PC-3 (cell line): ENCODE measurements around the gene USP21. TPM values are rescaled to one million over a fixed set of nuclear protein-coding genes. Genes with fewer than 3 reads are reported as not detected.
A peak's percentile ranks its signal among the peaks of the same experiment; 100 is the strongest.

Source experiments
- ATAC-seq: fragments of 200-7000 bp; cut with Tn5 transposase; 2 replicates; pipeline ENCODE4 v1.9.1; 2020; ENCODE audit warnings: mild to moderate bottlenecking, moderate library complexity
- BruUV-seq: library from RNA; stranded (reverse); fragments of 400-500 nt; replicated peaks from 2 replicates; lab custom pipeline; 2021; lab: Mats Ljungman, UMichigan
- CTCF ChIA-PET: fragments of 300-600 bp; sonication (Branson Sonifier 250); formaldehyde crosslinking; loops from one replicate; lab custom pipeline; 2022; ENCODE audit warnings: antibody characterized with exemption; lab: Charles Lee
- POLR2A ChIA-PET: fragments of 300-600 bp; sonication (Branson Sonifier 250); formaldehyde crosslinking; loops from one replicate; lab custom pipeline; 2022; ENCODE audit warnings: antibody characterized with exemption; ENCODE audit not compliant: unreplicated experiment; lab: Charles Lee
- DNase-seq: peaks from one replicate; pipeline ENCODE4 v3.0.0-alpha.2; 2015
- H2AFZ ChIP-seq: fragments of 300-600 bp; sonication (generic); 2 replicates; pipeline ENCODE4 v1.6.0; 2016; ENCODE audit warnings: antibody characterized with exemption, low read length
- H3F3A ChIP-seq: fragments of 300-600 bp; sonication (generic); one replicate; pipeline ENCODE4 v1.6.0; 2017; ENCODE audit warnings: antibody characterized with exemption, low read length, control low read depth, mild to moderate bottlenecking; ENCODE audit not compliant: unreplicated experiment
- H3K27ac ChIP-seq: fragments of 300-600 bp; sonication (generic); 2 replicates; pipeline ENCODE4 v1.5.1; 2016; ENCODE audit warnings: mild to moderate bottlenecking, low read length
- H3K27me3 ChIP-seq: fragments of 300-600 bp; sonication (generic); 2 replicates; pipeline ENCODE4 v1.6.1; 2016; ENCODE audit warnings: low read length, mixed read lengths
- H3K36me3 ChIP-seq: fragments of 300-600 bp; sonication (generic); 2 replicates; pipeline ENCODE4 v1.6.1; 2016; ENCODE audit warnings: low read depth, mixed run types, low read length, mixed read lengths
- H3K4me1 ChIP-seq: fragments of 300-600 bp; sonication (generic); 2 replicates; pipeline ENCODE4 v1.5.1; 2016; ENCODE audit warnings: low read length; ENCODE audit not compliant: insufficient read depth
- H3K4me2 ChIP-seq: fragments of 300-600 bp; sonication (generic); 2 replicates; pipeline ENCODE4 v1.6.0; 2016; ENCODE audit warnings: low read length
- H3K4me3 ChIP-seq: fragments of 300-600 bp; sonication (generic); 2 replicates; pipeline ENCODE4 v1.5.1; 2016; ENCODE audit warnings: mild to moderate bottlenecking, low read length, mixed read lengths
- H3K79me2 ChIP-seq: fragments of 300-600 bp; sonication (generic); 2 replicates; pipeline ENCODE4 v1.6.1; 2017; ENCODE audit warnings: low read length, mixed read lengths
- H3K9ac ChIP-seq: fragments of 300-600 bp; sonication (generic); 2 replicates; pipeline ENCODE4 v1.6.0; 2016; ENCODE audit warnings: mild to moderate bottlenecking, low read length
- H3K9me2 ChIP-seq: fragments of 300-600 bp; sonication (generic); replicated peaks from 2 replicates; pipeline ENCODE4 v1.6.1; 2016; ENCODE audit warnings: mixed run types, low read length, mixed read lengths
- H3K9me3 ChIP-seq: fragments of 300-600 bp; sonication (generic); 2 replicates; pipeline ENCODE4 v1.6.1; 2016; ENCODE audit warnings: low read length, mixed read lengths
- H4K20me1 ChIP-seq: fragments of 300-600 bp; sonication (generic); 2 replicates; pipeline ENCODE4 v1.6.1; 2016; ENCODE audit warnings: low read length, mixed read lengths
- EZH2 ChIP-seq: fragments of 300-600 bp; sonication (generic); IDR thresholded peaks from one replicate; pipeline ENCODE4 v1.6.1; 2017; ENCODE audit warnings: antibody characterized with exemption, mild to moderate bottlenecking, low read length; ENCODE audit not compliant: unreplicated experiment
- EZH2phosphoT487 ChIP-seq: fragments of 300-600 bp; sonication (generic); IDR thresholded peaks from 2 replicates; pipeline ENCODE4 v1.6.1; 2018; ENCODE audit warnings: mild to moderate bottlenecking, antibody characterized with exemption, low read length, borderline replicate concordance
- intact Hi-C: fragments of 100-400 bp; cut with micrococcal nuclease; formaldehyde crosslinking; loops from 2 replicates; pipeline ENCODE4 v1.9.0; 2023
- total RNA-seq: library from RNA; depleted of rRNA; stranded (reverse); fragments of >200 nt; gene quantifications from 2 replicates; pipeline ENCODE4 v1.2.3, GENCODE V29; 2014
- TF ChIP-seq, protein P1 (sequence below): fragments of 300-600 bp; sonication (generic); conservative IDR thresholded peaks from 2 replicates; pipeline ENCODE4 v1.5.1; 2017; ENCODE audit warnings: antibody characterized with exemption, low read depth, mild to moderate bottlenecking, low read length

USP21 gene
- total RNA-seq, 1 experiment from 2014 or later = 20.6 TPM

DNA sequence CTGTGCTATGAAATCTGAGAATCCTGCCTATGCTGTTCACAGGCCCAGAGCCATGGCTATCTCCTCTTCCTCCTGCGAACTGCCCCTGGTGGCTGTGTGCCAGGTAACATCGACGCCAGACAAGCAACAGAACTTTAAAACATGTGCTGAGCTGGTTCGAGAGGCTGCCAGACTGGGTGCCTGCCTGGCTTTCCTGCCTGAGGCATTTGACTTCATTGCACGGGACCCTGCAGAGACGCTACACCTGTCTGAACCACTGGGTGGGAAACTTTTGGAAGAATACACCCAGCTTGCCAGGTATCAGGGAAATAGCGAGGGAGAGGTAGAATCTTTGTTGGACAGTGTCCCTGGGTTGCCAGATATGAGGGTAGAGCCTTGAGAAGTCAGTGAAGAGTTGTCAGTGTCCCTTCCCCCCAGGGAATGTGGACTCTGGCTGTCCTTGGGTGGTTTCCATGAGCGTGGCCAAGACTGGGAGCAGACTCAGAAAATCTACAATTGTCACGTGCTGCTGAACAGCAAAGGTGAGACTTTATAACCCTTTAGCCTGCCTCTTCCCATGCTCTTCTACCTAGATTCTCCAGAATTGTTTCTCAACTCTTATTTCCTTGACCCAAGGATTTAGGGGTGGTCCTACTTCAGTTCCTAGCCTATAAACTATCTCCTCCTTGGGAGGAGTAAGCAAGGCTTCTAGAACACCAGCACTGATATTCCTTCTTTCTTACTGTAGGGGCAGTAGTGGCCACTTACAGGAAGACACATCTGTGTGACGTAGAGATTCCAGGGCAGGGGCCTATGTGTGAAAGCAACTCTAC is 40.0 kb upstream of the USP21 start:
- Histone ChIP-seq H3F3A (peaks cover 4% of the 10 kb centered on the region), H3K27me3 (no peaks in the 10 kb centered on the region), H3K4me3 (peak overlapping the region; percentile 85), H3K4me2 (peak overlapping the region; percentile 83), H3K27ac (peak overlapping the region; percentile 77), H3K9ac (peak overlapping the region; percentile 94), H3K36me3 (peaks cover 48% of the 10 kb centered on the region), H3K9me3 (no peaks in the 10 kb centered on the region), H4K20me1 (peaks cover 11% of the 10 kb centered on the region), H3K9me2 (no peaks in the 10 kb centered on the region), H2AFZ (no peak overlapping the region), H3K4me1 (peaks cover 43% of the 10 kb centered on the region), H3K79me2 (peaks cover 55% of the 10 kb centered on the region)
- DNase-seq (peak; percentile 76), ATAC-seq (peak; percentile 23)
- ChIA-PET POLR2A (no interaction called here), CTCF (no interaction called here)
- BruUV-seq = no TSS peak
- no peak for TF ChIP-seq EZH2phosphoT487
- TF ChIP-seq, protein P1, sequence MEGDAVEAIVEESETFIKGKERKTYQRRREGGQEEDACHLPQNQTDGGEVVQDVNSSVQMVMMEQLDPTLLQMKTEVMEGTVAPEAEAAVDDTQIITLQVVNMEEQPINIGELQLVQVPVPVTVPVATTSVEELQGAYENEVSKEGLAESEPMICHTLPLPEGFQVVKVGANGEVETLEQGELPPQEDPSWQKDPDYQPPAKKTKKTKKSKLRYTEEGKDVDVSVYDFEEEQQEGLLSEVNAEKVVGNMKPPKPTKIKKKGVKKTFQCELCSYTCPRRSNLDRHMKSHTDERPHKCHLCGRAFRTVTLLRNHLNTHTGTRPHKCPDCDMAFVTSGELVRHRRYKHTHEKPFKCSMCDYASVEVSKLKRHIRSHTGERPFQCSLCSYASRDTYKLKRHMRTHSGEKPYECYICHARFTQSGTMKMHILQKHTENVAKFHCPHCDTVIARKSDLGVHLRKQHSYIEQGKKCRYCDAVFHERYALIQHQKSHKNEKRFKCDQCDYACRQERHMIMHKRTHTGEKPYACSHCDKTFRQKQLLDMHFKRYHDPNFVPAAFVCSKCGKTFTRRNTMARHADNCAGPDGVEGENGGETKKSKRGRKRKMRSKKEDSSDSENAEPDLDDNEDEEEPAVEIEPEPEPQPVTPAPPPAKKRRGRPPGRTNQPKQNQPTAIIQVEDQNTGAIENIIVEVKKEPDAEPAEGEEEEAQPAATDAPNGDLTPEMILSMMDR = peak; percentile 72
- intact Hi-C loops = loop anchor here (1.0 to 10.0 kb wide), 3 partner anchors 13 to 94 kb away; partner anchors contain the start of genes DEDD, F11R and USP21

DNA sequence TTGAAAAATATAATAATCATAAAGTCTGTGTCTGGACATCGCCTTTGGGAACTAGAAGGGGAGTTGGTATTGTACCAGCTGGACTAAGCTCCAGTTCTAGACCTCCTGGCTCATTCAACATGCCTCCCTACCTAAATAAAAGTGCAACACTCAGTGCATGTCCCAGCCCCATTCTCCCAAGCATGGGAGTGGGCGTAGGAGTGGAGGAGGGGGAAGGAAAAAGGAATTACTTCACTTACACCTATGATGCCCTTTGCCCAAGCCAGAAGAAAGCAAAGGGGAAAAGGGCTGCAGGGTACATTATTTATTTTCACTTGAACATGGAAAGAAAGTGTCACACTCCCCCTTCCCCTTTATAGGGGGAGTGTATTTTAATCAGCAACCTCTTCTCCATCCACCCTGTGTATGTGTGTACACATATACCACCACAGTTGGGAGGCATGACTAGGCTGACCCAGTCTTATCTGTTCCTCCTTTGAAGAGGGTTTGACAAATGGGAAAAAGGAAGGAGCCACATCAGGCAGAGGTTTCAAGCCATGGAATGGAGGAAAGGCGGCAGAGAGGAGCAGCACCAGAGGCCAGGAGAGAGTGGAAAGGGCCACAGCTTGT is 38.2 kb upstream of the USP21 start:
- Histone ChIP-seq H4K20me1 (no peaks in the 10 kb centered on the region), H3K36me3 (peaks cover 52% of the 10 kb centered on the region), H3K4me3 (no peak overlapping the region), H3K27ac (no peak overlapping the region), H3K4me1 (peaks cover 27% of the 10 kb centered on the region), H2AFZ (no peak overlapping the region), H3K9ac (no peak overlapping the region), H3K4me2 (no peak overlapping the region), H3K79me2 (peaks cover 52% of the 10 kb centered on the region), H3K27me3 (no peaks in the 10 kb centered on the region), H3K9me2 (no peaks in the 10 kb centered on the region), H3F3A (no peaks in the 10 kb centered on the region), H3K9me3 (no peaks in the 10 kb centered on the region)
- CTCF ChIA-PET = no interaction called here
- POLR2A ChIA-PET = no interaction called here
- ATAC-seq (no peak), DNase-seq (no peak)
- no TSS peak for BruUV-seq
- intact Hi-C loops = no loop called here
- TF ChIP-seq, protein P1 = no peak
- TF ChIP-seq EZH2phosphoT487 (no peak), EZH2 (no peak)
